Ishikawa (cell line): Measurements from ENCODE around the gene UBA3.

ENCODE experiments used
- CEBPB ChIP-seq: IDR thresholded peaks from 2 replicates; pipeline ENCODE4 v1.6.1; 2012
- CREB1 ChIP-seq: IDR thresholded peaks from 2 replicates; pipeline ENCODE4 v1.6.1; 2012; ENCODE audit warnings: low read depth
- EGR1 ChIP-seq: IDR thresholded peaks from 2 replicates; pipeline ENCODE4 v1.6.1; 2012
- EP300 ChIP-seq: IDR thresholded peaks from 2 replicates; pipeline ENCODE4 v1.6.1; 2012; ENCODE audit warnings: borderline replicate concordance
- FOXM1 ChIP-seq: IDR thresholded peaks from 2 replicates; pipeline ENCODE4 v1.6.1; 2012; ENCODE audit warnings: low read depth, borderline replicate concordance
- NFIC ChIP-seq: IDR thresholded peaks from 2 replicates; pipeline ENCODE4 v1.6.1; 2012
- RAD21 ChIP-seq: IDR thresholded peaks from 2 replicates; pipeline ENCODE4 v1.6.1; 2012; ENCODE audit warnings: low read depth
- REST ChIP-seq: IDR thresholded peaks from 2 replicates; pipeline ENCODE4 v1.6.1; 2012; ENCODE audit warnings: low read depth, mild to moderate bottlenecking
- TAF1 ChIP-seq: IDR thresholded peaks from 2 replicates; pipeline ENCODE4 v1.6.1; 2012; ENCODE audit warnings: low read depth, mild to moderate bottlenecking
- TCF12 ChIP-seq: IDR thresholded peaks from 2 replicates; pipeline ENCODE4 v1.6.1; 2012; ENCODE audit warnings: low read depth
- TEAD4 ChIP-seq: IDR thresholded peaks from 2 replicates; pipeline ENCODE4 v1.6.1; 2012
- YY1 ChIP-seq: IDR thresholded peaks from 2 replicates; pipeline ENCODE4 v1.6.1; 2012; ENCODE audit warnings: low read depth
- ZBTB7A ChIP-seq: IDR thresholded peaks from 2 replicates; pipeline ENCODE4 v1.6.1; 2012; ENCODE audit warnings: low read depth
- TF ChIP-seq, protein P1 (sequence below): IDR thresholded peaks from 2 replicates; pipeline ENCODE4 v1.6.1; 2012
- TF ChIP-seq, protein P2 (sequence below): IDR thresholded peaks from 2 replicates; pipeline ENCODE4 v1.6.1; 2012

UBA3 gene

GRCh38 chr3:69095636-69096035 is 15.5 kb upstream of the UBA3 start:
- TF ChIP-seq TCF12 (no peak), TEAD4 (no peak), CEBPB (no peak), YY1 (no peak), RAD21 (no peak)
- TF ChIP-seq, protein P1, sequence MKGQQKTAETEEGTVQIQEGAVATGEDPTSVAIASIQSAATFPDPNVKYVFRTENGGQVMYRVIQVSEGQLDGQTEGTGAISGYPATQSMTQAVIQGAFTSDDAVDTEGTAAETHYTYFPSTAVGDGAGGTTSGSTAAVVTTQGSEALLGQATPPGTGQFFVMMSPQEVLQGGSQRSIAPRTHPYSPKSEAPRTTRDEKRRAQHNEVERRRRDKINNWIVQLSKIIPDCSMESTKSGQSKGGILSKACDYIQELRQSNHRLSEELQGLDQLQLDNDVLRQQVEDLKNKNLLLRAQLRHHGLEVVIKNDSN, result no peak
- TF ChIP-seq, protein P2, sequence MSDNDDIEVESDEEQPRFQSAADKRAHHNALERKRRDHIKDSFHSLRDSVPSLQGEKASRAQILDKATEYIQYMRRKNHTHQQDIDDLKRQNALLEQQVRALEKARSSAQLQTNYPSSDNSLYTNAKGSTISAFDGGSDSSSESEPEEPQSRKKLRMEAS, result no peak

DNA sequence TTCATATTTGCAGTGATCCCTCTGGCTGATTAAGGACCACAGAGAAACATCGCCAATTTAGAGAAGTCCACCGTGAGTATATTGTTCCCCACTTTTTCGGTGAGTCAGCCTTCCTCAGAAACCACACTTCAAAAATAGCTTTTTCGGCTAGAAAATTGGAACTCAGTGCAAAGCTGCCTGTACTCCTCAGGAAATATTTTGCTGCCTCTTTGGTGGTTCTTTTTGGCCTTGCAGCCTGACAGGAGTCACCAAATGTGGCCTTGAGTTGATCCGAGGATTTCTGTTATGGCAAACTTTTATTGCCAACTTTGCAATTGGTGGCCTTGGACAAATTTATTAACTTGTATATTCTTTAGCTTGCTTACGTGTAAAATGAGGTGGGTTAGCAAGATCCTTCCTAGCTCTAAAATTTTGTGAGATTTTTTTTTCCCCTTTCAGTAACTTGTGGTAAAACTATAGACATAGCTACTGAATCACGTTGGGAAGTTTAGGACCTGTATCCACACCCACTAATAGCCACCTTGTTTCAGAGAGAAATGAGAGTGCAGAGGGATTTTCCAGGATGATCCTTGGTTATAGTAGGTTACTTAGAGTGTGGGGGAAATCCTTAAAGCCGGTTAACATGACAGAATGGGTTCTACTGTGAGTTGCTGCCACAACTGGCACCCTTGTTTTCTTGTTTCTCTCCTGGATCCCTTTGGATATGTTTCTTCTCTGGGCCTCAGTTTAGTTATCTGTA is 14.5 kb upstream of the UBA3 start:
- TF ChIP-seq CREB1 (no peak), YY1 (no peak), TCF12 (no peak), RAD21 (no peak), FOXM1 (no peak), TEAD4 (no peak), CEBPB (no peak), EP300 (no peak), TAF1 (no peak), REST (no peak), ZBTB7A (no peak), NFIC (no peak), EGR1 (no peak)
- TF ChIP-seq, protein P2, result no peak
- TF ChIP-seq, protein P1, result no peak

- TF ChIP-seq NFIC, result no peak
These were observed 11.9 kb upstream of the UBA3 start for GRCh38 chr3:69092030-69092516.

DNA sequence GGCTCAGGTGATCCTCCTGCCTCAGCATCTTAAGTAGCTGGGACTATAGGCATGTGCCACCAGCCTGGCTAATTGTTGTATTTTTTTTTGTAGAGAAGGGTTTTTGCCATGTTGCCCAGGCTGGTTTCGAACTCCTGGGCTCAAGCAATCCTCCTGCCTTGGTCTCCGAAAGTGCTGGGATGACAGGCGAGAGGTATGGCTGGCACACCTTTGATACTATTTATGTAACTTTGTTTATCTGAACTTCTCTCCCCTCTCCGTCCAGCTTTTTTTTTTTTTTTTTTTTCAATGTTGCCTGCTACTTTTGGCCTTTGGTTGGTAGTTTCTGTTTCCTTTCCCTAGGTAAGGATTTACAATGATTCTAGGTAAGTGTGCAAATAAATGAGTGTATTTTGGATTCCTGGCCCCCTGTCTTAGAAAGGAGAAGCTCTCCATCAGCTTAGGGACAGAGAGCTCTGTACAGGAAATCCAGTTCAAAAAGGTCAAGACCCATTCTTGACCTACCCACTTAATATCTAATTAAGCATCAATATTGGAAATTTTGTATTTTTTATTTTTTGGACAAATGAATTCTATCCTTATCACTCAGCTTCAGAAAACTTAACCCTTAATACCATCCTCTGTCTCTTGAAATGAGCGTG is 11.3 kb upstream of the UBA3 start:
- TF ChIP-seq TAF1 (no peak), ZBTB7A (no peak), CEBPB (no peak), CREB1 (no peak), EP300 (no peak)

DNA sequence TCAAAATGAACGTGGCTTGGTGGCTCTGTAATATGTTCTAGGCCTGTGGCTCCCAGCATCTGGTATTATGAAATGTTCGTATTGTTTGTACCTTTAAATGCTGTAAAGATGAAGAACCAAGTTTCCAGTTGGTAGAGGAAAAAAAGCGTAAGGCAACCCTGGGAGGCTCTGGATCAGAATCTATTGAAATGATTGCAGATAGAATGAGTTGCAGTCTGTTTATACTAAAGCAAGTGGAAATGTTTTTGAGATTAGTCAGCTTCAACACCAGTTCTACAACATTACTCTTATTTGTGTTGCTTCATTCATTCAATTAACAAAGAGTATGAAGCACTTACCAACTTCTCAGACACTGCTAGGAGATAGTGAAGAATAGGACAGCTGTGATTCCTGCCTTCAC is 9.9 kb upstream of the UBA3 start:
- no peak for TF ChIP-seq ZBTB7A
- TF ChIP-seq FOXM1, result no peak
- no peak for TF ChIP-seq EP300
- TF ChIP-seq, protein P2, result no peak
- TF ChIP-seq TAF1, result no peak
- no peak for TF ChIP-seq TCF12
- no peak for TF ChIP-seq CREB1
- TF ChIP-seq, protein P1, result no peak
- TF ChIP-seq NFIC, result no peak
- no peak for TF ChIP-seq CEBPB
- no peak for TF ChIP-seq TEAD4
- no peak for TF ChIP-seq EGR1
- no peak for TF ChIP-seq RAD21
- no peak for TF ChIP-seq YY1
- TF ChIP-seq REST, result no peak
